Measurements from ENCODE around the gene GET3. TPM values are rescaled to one million over a fixed set of nuclear protein-coding genes. Genes with fewer than 3 reads are reported as not detected.

GET3 gene
- total and polyA plus RNA-seq, 2 of the 13 experiments (the other 11 are each of a cell fraction or from before 2014, with no cell fraction given) = 57.7 to 59.4 TPM

- no peak for TF ChIP-seq ARNT (IDR thresholded peaks at IDR 0.05)
- no peak for TF ChIP-seq MTA3 (CRISPR knock-in tag; IDR thresholded peaks at IDR 0.05)
- no peak for TF ChIP-seq NFE2L2 (IDR thresholded peaks at IDR 0.05; ENCODE audit: low read length)
- TF ChIP-seq DR1 (CRISPR knock-in tag; IDR thresholded peaks at IDR 0.05) = peak; percentile 99
- TF ChIP-seq THAP7 (CRISPR knock-in tag; IDR thresholded peaks at IDR 0.05) = 0 out of 2 replicates have a peak, but pooled peaks have one; percentile 61
- no peak; the same call in 1 of the 2 replicates for TF ChIP-seq IRF1 (CRISPR knock-in tag; IDR thresholded peaks at IDR 0.05; ENCODE audit: low read depth)
- TF ChIP-seq ZNF432 (CRISPR knock-in tag; IDR thresholded peaks at IDR 0.05; ENCODE audit: borderline replicate concordance) = no peak
- TF ChIP-seq ZBTB14 (CRISPR knock-in tag; IDR thresholded peaks at IDR 0.05) = no peak
- no peak for TF ChIP-seq ZNF234 (CRISPR knock-in tag; conservative IDR thresholded peaks at IDR 0.05)
- TF ChIP-seq ZNF878 (CRISPR knock-in tag; IDR thresholded peaks at IDR 0.05) = peak; percentile 43
- peak; percentile 35 for TF ChIP-seq ZBTB2 (CRISPR knock-in tag; IDR thresholded peaks at IDR 0.05; ENCODE audit: low read depth)
- TF ChIP-seq ATM (IDR thresholded peaks at IDR 0.05; ENCODE audit: borderline replicate concordance) = no peak
These were observed 54.2 kb downstream of the GET3 start, which contains the start of gene JUNB (continued) for GRCh38 chr19:12791345-12792050.

All from HepG2 (cell line).